Upper lobe of left lung (tissue), 4 donors: ENCODE measurements around the gene NAT14.

Experiments
- POLR2A ChIP-seq, 4 donors: fragments of 450-650 bp; IDR thresholded peaks; one replicate each; pipeline ENCODE4 v1.5.1; 2016 to 2017; ENCODE audit warnings: antibody characterized with exemption in 4 of 4, mild to moderate bottlenecking in 2 of 4
- POLR2AphosphoS5 ChIP-seq, 2 donors: sonication (generic); formaldehyde crosslinking; IDR thresholded peaks; one replicate each; pipeline ENCODE4 v1.5.1; 2017; ENCODE audit warnings: antibody characterized with exemption in 2 of 2
- TF ChIP-seq, protein P1 (sequence below), 6 experiments: fragments of 450-650 bp in 4 of 6; fragments of 200-600 bp in 2 of 6; sonication (generic) in 2 of 6; IDR thresholded peaks; one replicate each; pipeline ENCODE4 v1.5.1; 2016 to 2019; ENCODE audit warnings: antibody characterized with exemption in 6 of 6

DNA sequence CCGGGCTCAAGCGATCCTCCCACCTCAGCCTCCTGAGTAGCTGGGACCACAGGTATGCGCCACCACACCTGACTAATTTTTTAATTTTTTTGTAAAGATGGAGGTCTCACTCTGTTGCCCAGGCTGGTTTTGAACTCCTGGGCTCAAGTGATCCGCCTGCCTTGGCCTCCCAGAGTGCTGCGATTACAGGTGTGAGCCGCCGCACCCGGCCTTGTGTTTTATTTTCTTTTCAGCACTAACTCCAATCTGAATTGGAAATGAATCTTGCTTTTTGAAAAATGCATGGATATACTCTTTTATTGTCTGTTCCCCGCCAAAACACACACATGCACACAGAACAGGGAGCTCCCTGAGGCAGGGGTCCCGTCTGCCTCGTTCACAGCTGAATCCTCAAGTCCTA lies 22.3 kb upstream of the NAT14 start:
- TF ChIP-seq, protein P1, sequence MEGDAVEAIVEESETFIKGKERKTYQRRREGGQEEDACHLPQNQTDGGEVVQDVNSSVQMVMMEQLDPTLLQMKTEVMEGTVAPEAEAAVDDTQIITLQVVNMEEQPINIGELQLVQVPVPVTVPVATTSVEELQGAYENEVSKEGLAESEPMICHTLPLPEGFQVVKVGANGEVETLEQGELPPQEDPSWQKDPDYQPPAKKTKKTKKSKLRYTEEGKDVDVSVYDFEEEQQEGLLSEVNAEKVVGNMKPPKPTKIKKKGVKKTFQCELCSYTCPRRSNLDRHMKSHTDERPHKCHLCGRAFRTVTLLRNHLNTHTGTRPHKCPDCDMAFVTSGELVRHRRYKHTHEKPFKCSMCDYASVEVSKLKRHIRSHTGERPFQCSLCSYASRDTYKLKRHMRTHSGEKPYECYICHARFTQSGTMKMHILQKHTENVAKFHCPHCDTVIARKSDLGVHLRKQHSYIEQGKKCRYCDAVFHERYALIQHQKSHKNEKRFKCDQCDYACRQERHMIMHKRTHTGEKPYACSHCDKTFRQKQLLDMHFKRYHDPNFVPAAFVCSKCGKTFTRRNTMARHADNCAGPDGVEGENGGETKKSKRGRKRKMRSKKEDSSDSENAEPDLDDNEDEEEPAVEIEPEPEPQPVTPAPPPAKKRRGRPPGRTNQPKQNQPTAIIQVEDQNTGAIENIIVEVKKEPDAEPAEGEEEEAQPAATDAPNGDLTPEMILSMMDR (IDR thresholded peaks at IDR 0.05): no peak
- TF ChIP-seq POLR2A (IDR thresholded peaks at IDR 0.05) (no peak), POLR2AphosphoS5 (IDR thresholded peaks at IDR 0.05) (no peak)
